Measurements from ENCODE around the gene NOPCHAP1.
"Not testable (repeated sequence)": the region's sequence is repeated elsewhere in the genome, so short reads cannot be mapped to it uniquely, and the experiment has no call there.

Gene NOPCHAP1, protein sequence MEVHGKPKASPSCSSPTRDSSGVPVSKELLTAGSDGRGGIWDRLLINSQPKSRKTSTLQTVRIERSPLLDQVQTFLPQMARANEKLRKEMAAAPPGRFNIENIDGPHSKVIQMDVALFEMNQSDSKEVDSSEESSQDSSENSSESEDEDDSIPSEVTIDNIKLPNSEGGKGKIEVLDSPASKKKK

DNA sequence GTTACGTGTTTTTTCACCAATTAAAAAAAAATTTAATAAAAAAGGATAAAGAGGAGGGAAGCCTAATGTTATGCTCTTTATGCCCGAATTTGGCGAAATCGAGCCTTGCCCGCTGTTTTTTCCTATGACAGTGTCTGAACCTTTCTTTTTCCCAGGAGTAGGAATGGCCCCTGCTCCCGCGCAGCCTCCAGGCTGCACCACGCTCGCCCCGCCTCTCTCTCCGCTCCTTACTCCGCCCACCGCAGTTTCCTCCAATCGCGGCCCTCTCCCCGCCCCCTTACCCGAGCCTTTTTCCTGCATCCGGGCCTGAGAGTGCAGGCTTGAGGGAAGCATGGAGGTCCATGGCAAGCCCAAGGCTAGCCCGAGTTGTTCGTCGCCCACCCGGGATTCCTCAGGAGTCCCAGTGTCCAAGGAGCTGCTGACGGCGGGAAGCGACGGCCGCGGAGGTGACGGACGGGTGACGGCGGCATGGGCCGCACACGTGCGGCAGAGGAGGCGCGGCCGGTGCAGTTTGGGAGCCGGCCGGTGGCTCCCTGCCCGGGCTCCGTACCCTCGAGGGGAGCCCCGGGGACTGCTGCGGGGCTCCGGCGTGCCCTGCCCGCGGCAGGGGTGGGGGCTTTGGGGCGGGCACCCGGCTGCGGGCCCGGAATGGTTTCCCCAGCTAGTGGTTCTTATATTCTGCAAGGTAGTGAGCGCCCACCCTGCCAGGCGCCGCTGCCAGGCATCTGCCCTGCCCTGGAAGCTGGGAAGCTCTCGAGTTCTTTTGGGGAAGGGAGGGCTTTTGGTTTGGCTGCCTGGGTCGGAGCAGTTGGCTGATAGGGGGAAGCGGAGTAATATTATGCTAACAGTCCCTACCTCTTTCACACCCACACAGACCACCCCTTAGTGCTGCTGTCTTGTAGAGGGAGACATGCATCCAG is at the start of gene NOPCHAP1:
Gene NOPCHAP1 (plus strand): TSS at position 295 of the 920 bp plus-strand sequence. CDS start 37 bp downstream, at position 332.
- peak; percentile 64 to 85 for DNase-seq (ENCODE audit: low read depth in 1 of 2, low spot score in 1 of 2)

DNA sequence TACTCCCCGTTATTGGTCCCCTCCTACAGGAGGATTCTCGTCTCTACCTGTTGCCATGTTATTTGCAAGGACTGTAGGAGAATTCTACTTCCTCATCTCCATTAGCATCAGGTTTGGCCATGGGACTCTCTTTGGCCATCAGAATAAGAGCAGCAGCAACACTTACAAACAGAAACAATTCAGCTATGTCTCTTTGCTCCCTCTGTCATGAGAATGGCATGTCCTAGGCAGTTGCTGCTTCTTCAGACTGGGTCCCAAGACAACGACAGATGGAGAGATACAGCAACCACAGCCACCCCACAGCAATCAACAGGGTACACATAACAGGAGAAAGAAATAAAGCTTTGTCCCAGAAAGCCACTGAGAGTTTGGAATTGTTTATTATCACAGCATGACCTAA is 47.7 kb upstream of the NOPCHAP1 start:
- no peak for DNase-seq (ENCODE audit: low read depth in 1 of 2, low spot score in 1 of 2)

DNA sequence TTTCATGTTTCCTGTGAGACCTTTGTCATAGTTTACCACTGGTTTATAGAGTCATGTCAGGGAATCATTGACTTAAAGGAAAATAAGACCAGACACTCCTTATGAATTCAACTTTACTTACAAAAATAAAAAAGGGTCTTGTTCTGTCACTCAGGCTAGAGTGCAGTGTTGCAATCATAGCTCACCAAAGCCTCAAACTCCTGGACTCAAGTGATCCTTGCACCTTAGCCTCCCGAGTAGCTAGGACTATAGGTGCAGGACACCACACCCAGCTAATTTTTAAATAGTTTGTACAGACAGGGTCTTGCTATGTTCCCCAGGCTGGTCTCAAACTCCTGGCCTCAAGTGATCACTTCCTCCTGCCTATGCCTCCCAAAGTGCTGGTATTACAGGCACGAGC is 47.0 kb upstream of the NOPCHAP1 start:
- no peak for DNase-seq (ENCODE audit: low read depth in 1 of 2, low spot score in 1 of 2)

DNA sequence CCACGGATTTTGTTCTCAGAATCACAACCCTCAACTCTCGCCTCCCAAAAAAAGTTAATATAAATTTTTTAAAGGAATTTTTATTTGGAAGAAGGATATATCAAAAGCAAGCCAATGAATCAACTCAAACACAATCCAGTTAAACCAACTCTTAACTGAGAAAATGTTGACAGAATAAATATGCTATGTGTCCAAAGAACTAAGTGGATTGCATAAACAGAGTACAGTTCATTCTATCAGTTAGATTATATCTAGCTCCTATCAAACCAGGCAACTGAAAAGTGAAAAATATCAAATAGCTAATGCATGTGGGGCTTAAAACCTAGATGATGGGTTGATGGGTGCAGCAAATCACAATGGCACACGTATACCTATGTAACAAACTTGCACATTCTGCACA is 44.7 kb upstream of the NOPCHAP1 start:
- DNase-seq (ENCODE audit: low read depth in 1 of 2, low spot score in 1 of 2), result no peak

DNA sequence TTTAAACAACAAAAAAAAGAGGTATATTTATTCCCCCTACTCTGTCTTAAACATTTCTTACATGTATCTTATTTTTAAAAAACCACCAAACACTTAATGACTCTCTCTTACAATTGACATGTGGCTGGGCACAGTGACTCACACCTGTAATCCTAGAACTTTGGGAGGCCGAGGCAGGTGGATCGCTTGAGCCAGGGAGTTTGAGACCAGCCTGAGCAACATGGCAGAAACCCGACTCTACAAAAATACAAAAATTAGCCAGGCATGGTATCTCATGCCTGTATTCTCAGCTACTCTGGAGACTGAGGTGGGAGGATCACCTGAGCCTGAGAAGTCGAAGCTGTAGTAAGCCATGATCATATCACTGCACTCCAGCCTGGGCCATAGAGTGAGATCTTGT is 44.0 kb upstream of the NOPCHAP1 start:
- DNase-seq (ENCODE audit: low read depth in 1 of 2, low spot score in 1 of 2), result no peak

DNA sequence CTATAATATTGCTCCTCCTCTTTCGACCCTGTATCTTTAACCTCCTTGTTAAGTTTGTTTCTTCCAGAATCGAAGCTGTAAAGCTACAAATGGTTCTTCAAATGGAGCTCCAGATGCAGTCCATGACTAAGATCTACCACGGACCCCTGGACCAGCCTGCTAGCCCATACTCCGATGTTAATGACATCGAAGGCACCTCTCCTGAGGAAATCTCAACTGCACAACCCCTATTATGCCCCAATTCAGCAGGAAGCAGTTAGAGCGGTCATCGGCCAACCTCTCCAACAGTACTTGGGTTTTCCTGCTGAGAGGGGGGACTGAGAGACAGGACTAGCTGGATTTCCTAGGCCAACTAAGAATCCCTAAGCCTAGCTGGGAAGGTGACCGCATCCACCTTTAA is 42.7 kb upstream of the NOPCHAP1 start:
- not testable (repeated sequence) for DNase-seq (ENCODE audit: low read depth in 1 of 2, low spot score in 1 of 2)

DNA sequence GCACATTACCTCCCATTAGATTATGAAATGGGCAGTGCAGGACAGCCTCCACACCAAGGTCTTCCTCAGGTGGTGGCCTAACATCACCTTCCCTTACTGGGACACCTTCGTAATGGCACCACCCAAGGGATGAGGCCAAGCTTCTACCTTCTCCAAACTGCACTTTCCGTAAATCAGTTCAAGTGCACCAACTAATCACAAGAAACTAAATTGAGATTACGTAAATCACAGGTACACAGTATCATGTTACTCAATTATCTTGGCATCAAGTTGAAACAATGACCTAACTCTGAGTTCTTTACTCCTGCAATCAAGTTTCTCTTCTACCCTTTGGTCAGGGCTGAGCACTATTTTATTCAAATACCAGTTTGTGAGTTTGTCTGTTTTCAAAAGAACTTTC is 41.9 kb upstream of the NOPCHAP1 start:
- DNase-seq (ENCODE audit: low read depth in 1 of 2, low spot score in 1 of 2), result no peak

DNA sequence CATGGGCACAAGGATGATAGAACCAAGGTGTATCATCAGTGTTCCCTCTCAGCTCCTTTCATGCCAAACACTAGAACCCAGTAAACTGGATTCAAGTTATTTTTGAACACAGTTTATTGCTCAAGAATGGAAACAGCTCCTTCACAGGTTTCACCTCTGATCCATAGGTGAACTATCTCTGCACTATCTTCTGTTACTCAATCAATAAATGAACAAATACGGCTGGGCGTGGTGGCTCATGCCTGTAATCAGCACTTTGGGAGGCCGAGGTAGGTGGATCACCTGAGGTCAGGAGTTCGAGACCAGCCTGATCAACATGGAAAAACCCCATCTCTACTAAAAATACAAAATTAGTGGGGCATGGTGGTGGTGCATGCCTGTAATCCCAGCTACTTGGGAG is 37.4 kb upstream of the NOPCHAP1 start:
- DNase-seq (ENCODE audit: low read depth in 1 of 2, low spot score in 1 of 2), result not testable (repeated sequence)

DNA sequence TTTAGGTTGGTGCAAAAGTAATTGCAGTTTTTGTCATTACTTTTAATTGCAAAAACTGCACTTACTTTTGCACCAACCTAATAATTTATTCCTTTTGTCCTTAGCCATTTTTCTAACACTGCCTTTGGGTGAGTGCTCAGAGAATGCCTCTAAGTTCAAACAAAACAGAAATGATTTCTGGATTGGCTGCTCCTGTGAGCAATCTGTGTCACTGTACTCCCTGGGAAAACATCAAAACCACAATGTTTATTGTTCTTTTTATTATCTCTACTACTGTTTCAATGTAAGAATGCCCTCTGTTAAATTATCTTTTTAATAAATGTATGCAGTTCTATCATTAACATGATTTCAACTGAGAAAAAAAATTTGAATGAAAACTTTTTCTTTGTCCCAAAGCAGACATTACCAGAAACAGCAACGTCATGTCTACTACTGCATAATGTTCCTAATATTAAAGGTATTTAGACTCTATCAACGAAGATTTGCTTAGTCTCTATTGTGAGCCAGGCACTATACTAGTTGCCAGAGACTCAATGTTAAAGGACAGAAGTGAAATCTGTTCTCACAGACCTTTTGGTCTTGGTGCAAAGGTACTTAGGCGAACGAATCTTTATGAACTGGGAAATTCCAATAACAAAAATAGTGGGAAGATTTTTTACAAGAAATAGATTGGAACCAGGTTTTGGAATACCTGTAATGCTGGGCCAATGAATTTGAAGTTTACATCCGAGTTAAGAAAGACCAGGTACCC is 34.2 kb upstream of the NOPCHAP1 start:
- DNase-seq (ENCODE audit: low read depth in 1 of 2, low spot score in 1 of 2), result no peak

DNA sequence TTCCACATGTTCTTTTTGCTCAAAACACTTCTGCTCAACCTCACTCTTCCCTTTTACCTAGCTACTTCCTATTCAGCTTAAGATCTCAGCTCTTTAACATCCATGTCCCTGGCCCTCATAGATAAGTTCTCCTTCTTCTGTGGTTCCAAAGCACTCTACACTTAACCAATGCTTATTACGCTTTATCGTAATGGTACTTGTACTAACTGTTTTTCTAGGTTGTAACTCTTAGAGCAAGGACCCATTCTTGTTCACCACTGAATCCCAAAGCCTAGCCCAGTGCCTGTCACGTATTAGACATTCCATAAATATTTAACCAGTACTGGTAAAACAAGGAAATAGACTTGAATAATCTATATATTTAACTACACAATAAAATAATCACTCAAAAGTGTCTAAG is 33.3 kb upstream of the NOPCHAP1 start:
- DNase-seq (ENCODE audit: low read depth in 1 of 2, low spot score in 1 of 2), result no peak

DNA sequence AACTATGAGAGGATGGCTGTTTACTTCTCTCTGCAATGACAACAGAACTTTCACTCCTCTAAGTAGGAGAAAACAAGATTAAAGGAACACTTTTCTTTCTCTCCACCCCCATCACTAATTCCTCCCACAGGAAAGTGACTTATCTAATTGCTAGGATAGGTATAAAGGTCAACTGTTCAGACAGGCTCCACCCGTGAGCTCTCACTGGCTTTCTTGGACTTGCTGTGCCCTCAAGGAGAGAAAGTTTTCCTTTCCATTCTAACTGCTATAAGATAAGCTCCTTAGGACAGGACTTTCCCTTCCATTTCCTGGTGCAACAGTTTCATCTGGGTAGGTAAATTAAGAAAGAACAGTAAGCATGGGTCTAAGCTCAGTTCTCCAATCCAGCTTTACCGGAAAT is 32.8 kb upstream of the NOPCHAP1 start:
- no peak for DNase-seq (ENCODE audit: low read depth in 1 of 2, low spot score in 1 of 2)

DNA sequence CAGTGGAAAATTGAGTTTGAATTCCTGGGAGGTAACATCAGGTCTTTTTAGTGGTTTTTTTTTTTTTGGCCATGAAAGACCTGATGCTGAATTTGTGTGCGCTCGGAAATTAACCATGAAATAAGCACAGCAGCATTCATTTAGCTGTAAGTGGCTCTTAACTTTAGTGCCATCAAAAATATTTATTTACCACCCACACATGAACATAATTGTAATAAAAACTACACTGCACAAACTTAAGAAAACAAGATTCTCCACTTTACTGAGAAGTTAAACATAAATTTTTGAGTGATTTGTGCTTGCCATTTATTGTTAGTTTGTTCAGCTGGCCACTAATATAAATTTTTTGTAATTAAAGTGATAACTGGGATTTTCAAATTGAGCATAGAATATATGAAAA is 30.4 kb upstream of the NOPCHAP1 start:
- no peak for DNase-seq (ENCODE audit: low read depth in 1 of 2, low spot score in 1 of 2)

DNA sequence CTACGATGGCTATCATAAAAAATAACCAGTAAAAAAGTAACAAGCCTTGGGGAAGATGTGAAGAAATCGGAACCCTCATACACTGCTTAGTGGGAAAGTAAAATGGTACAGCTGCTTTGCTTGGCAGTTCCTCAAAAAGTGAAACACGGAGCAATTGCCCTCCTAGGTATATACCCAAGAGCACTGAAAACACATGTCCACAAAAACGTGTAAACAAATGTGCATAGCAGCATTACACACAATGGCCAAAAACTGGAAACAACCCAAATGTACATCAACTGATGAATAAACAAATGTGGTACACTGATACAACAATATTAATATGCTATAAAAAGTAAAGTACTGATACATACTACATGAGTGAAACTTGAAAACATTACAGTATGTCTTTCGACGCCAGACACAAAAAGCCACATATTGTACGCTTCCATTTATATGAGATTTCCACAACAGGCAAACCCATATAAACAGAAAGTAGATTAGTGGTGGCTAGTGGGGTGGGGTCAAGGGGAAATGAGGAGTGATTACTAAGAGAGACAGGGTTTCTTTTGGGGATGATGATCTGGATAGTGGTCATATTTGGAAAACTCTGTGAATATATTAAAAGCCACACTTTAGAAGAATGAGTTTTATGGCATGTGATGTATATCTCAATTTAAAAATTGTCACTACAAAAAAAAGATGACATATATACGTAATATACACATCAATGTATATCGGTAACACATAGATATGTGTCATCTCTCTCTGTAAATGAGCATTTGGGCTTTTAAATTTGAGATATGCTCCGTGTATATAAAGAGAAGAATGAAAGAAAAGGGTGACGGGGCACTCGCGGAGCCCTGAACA is 29.0 kb upstream of the NOPCHAP1 start:
- DNase-seq (ENCODE audit: low read depth in 1 of 2, low spot score in 1 of 2), result no peak

DNA sequence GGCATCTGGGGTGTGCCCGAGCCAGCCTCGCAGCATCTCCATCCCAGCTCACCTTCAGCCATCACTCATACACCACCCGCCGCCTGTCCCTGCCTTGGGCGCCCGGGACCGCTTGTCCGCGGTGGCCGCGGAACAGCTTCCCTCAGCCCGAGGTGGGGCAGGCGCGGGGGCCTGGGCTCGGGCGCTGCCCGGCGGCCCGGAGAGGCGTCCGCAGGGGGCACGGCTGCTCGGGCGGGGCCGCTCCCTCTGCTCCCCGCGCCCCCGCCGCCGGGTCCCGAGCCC is 28.5 kb upstream of the NOPCHAP1 start:
- DNase-seq (ENCODE audit: low read depth in 1 of 2, low spot score in 1 of 2), result no peak

DNA sequence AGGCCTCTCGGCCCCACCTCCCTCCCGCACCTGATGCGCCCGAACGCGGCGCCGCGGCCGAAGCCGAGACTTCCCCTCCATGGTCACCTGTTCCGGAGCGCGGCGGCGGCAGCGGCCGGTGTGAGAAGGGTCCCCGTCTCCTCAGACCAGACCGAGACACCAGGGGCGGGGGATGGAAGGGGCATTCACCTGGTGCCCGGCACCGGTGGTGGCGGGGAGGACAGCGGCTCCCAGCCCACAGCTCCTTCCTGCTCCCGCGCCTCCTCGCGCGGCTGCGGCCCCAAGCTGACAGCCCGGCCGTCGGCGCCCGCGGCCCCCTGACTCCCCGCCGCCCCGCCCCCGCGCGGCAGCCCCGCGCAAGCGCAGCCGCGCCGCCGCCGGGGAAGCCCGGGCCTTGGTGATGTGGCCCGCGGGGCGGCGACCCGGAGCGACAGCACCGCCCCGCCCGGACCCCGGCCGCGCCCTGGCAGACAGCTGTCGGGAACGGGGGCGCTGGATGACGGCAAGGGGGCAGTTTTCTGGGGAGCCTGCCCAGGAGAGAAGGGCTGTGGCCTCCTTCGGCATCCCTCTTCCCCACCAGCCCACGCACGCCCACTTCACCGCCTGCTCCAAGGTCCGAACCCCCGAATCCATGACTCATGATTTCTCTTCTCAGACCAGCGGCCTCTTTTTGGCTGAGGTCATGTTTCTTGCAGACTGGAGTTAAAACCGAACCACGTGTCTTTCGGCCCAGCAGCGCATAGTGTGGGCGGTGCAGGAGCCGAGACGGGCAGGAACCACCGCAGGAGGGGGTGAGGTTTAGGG is 27.9 kb upstream of the NOPCHAP1 start, which contains the start of gene SLC41A2:
Gene SLC41A2 (minus strand): TSS at position 290 of the 804 bp plus-strand sequence. CDS start 29,763 bp downstream, outside the sequence.
- peak; percentile 49 to 52 for DNase-seq (ENCODE audit: low read depth in 1 of 2, low spot score in 1 of 2)

DNA sequence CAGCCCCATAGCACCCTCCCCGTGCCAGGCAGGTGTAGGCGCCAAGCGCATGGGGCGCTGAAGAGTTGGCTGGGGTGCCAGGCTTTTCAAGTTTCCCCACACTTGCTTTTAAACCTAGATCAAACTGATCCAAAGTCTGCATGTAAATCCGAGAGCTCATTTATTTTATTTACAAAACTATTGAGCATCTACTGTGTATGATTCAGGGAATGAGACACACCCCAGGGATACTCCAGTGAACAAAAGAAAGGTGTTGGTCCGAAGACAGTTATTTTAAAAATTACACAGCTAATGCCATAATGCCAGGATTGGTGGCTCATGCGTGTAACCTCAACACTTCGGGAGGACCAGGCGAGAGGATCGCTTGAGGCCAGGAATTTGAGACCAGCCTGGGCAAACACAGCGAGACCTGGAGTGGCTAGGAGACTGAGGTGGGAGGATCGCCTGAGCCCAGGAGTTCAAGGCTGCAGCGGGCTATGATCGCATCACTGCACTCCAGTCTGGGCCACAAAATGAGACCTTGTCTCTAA is 27.2 kb upstream of the NOPCHAP1 start:
- no peak for DNase-seq (ENCODE audit: low read depth in 1 of 2, low spot score in 1 of 2)

DNA sequence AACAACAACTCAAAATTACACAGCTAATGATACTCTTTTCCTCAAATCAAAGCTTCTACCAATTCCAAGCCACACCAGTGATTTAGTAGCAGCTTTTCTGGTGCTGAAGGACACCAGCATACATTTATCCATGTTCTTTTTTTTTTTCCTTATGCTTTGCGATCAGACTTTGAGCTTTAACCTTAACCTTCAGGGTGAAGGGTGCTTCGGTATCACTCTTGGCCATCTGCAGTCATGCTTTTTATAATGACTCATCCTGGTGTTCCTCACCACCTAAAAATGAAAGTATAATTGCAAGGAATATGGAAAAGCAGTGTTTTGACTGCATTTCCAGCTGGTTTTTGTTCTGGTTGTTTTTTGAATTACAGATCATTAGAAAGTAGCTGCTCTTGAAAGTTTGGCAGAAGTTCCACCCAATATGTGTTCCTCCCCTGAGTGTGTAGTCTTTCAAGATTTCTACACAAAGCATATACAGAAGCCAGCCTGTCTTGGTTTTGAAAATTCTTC is 26.7 kb upstream of the NOPCHAP1 start:
- no peak for DNase-seq (ENCODE audit: low read depth in 1 of 2, low spot score in 1 of 2)

DNA sequence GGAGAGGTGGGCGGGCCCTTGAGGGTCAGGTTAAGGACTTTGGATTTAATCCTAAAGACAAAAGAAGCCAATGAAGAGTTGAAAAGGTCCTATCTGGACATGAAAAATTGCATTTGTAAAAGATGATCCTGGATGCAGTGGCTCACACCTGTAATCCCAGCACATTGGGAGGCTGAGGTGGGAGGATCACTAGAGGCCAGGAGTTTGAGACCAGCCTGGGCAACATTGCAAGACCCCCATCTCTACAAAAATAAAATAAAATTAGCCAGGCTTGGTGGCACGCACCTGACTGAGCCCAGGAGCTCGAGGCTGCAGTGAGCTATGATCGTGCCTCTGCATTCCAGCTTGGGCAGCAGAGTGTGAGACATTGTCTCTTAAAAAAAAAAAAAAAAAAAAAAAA is 25.7 kb upstream of the NOPCHAP1 start:
- DNase-seq (ENCODE audit: low read depth in 1 of 2, low spot score in 1 of 2), result no peak

DNA sequence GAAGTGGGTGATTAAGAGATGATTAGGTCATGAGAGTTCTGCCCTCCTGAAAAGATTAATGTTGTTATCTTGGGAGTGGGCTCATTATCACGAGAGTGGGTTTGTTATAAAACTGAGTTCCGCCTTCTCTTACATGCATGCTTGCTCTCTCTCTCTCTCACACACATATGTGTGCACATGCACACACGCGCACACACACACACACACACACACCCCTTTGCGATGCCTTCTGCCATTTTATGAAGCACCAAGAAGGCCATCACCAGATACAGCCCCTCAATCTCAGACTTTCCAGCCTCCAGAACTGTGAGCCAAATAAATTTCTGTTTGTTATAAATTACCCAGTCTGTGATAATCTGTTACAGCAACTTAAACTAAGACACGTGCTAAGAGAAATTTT is 22.4 kb upstream of the NOPCHAP1 start:
- DNase-seq (ENCODE audit: low read depth in 1 of 2, low spot score in 1 of 2), result no peak
